ENCODE measurements around the gene SPANXA2. TPM values are rescaled to one million over a fixed set of nuclear protein-coding genes. Genes with fewer than 3 reads are reported as not detected.

SPANXA2 gene
- total and polyA plus RNA-seq, 10 of the 15 experiments (the other 5 are each of a cell fraction or from before 2014, with no cell fraction given) = 0.16 TPM; not detected in 9

DNA sequence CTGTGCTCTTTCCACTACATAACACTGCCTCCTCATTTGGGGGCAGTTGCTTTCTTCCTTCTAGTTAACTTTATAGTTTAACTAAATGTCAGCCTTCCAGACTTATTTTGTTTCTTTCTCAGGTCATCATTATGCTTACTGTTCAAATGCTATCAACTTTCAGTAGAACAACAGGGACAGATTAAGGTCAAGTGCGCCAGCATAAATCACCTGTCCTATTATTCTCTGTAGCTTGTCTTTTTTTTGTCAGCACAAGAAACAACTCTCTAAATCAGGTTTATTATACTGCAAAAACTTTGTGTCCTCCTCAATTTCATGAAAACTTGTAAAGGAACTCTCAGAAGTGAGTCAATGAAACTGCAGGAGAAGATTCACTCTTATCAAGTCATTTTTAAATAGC lies 19.6 kb downstream of the SPANXA2 start:
- ChIA-PET POLR2A (no interaction called here), RAD21 (ENCODE audit: unreplicated experiment) (no interaction called here), SMC1A (ENCODE audit: uncharacterized antibody, unreplicated experiment) (interaction anchor here (1.2 kb wide), 1 partner anchor 54 kb away, joined by 3 read pairs; no protein-coding TSS in a partner anchor), CTCF (no interaction called here)
- no peak overlapping the region for H3K4me2 ChIP-seq (ENCODE audit: control insufficient read depth, insufficient read depth)
- H3K9ac ChIP-seq (ENCODE audit: control insufficient read depth, insufficient read depth, low read length) = no peak overlapping the region
- H3K9me3 ChIP-seq (replicated peaks; ENCODE audit: control insufficient read depth, insufficient read depth, low read length) = no peaks in the 10 kb centered on the region
- H4K20me1 ChIP-seq (ENCODE audit: control insufficient read depth, insufficient read depth) = no peaks in the 10 kb centered on the region
- TF ChIP-seq JUND (IDR thresholded peaks at IDR 0.05; ENCODE audit: low read depth, low read length) (no peak), PAX8 (IDR thresholded peaks at IDR 0.05) (no peak), RCOR1 (conservative IDR thresholded peaks at IDR 0.05; ENCODE audit: low read depth, low read length) (no peak), POU2F2 (IDR thresholded peaks at IDR 0.05; ENCODE audit: borderline replicate concordance, low read depth, low read length) (no peak), CREB1 (IDR thresholded peaks at IDR 0.05; ENCODE audit: low read depth) (no peak), NR2F1 (conservative IDR thresholded peaks at IDR 0.05) (no peak), SREBF1 (IDR thresholded peaks at IDR 0.05; ENCODE audit: low read length) (no peak), NFXL1 (IDR thresholded peaks at IDR 0.05; ENCODE audit: borderline replicate concordance) (no peak), POLR2AphosphoS5 (IDR thresholded peaks at IDR 0.05; ENCODE audit: low read length) (no peak), SREBF2 (IDR thresholded peaks at IDR 0.05; ENCODE audit: low read length) (no peak)
- TF ChIP-seq, protein P1, sequence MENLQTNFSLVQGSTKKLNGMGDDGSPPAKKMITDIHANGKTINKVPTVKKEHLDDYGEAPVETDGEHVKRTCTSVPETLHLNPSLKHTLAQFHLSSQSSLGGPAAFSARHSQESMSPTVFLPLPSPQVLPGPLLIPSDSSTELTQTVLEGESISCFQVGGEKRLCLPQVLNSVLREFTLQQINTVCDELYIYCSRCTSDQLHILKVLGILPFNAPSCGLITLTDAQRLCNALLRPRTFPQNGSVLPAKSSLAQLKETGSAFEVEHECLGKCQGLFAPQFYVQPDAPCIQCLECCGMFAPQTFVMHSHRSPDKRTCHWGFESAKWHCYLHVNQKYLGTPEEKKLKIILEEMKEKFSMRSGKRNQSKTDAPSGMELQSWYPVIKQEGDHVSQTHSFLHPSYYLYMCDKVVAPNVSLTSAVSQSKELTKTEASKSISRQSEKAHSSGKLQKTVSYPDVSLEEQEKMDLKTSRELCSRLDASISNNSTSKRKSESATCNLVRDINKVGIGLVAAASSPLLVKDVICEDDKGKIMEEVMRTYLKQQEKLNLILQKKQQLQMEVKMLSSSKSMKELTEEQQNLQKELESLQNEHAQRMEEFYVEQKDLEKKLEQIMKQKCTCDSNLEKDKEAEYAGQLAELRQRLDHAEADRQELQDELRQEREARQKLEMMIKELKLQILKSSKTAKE (IDR thresholded peaks at IDR 0.05; ENCODE audit: low read depth, poor library complexity, severe bottlenecking) = no peak
- TF ChIP-seq, protein P2, sequence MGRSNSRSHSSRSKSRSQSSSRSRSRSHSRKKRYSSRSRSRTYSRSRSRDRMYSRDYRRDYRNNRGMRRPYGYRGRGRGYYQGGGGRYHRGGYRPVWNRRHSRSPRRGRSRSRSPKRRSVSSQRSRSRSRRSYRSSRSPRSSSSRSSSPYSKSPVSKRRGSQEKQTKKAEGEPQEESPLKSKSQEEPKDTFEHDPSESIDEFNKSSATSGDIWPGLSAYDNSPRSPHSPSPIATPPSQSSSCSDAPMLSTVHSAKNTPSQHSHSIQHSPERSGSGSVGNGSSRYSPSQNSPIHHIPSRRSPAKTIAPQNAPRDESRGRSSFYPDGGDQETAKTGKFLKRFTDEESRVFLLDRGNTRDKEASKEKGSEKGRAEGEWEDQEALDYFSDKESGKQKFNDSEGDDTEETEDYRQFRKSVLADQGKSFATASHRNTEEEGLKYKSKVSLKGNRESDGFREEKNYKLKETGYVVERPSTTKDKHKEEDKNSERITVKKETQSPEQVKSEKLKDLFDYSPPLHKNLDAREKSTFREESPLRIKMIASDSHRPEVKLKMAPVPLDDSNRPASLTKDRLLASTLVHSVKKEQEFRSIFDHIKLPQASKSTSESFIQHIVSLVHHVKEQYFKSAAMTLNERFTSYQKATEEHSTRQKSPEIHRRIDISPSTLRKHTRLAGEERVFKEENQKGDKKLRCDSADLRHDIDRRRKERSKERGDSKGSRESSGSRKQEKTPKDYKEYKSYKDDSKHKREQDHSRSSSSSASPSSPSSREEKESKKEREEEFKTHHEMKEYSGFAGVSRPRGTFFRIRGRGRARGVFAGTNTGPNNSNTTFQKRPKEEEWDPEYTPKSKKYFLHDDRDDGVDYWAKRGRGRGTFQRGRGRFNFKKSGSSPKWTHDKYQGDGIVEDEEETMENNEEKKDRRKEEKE (IDR thresholded peaks at IDR 0.05) = no peak
- no peak overlapping the region for H3K4me3 ChIP-seq
- no peak overlapping the region for H3K27ac ChIP-seq (ENCODE audit: control insufficient read depth, insufficient read depth)
- H3K36me3 ChIP-seq (ENCODE audit: control insufficient read depth in 2 of 2, insufficient read depth in 2 of 2, low read length in 1 of 2) = no peaks in the 10 kb centered on the region
- H2AFZ ChIP-seq (ENCODE audit: control insufficient read depth, low read depth, low read length) = no peak overlapping the region
- FAIRE-seq (no peak), DNase-seq (ENCODE audit: low read depth, low spot score) (no peak), ATAC-seq (no peak)
- no peaks in the 10 kb centered on the region for H3K4me1 ChIP-seq (ENCODE audit: control insufficient read depth, insufficient read depth, low read length)
- WGBS (ENCODE audit: insufficient coverage, insufficient replicate concordance, low lambda C conversion rate, missing lambda C conversion rate) = 86% methylated on average over 1 of the region's 1 CpG
- in situ Hi-C loops (cut with MboI) (no loop called here), intact Hi-C loops (cut with micrococcal nuclease; ENCODE audit: unreplicated experiment) (no loop called here)
- H3K79me2 ChIP-seq (ENCODE audit: control insufficient read depth, insufficient read depth, low read length) = no peaks in the 10 kb centered on the region
- no peaks in the 10 kb centered on the region for H3K27me3 ChIP-seq (replicated peaks in 1 of 2; ENCODE audit: control insufficient read depth in 2 of 2, insufficient read depth in 2 of 2, low read length in 1 of 2)
- BruUV-seq (replicated peaks) = no TSS peak

Measured in GM12878 (cell line).